ENCODE results near the gene PGS1. TPM values are rescaled to one million over a fixed set of nuclear protein-coding genes. Genes with fewer than 3 reads are reported as not detected.
A peak's percentile ranks its signal among the peaks of the same experiment; 100 is the strongest.

PGS1 gene
- total RNA-seq, 2 experiments from 2014 or later, result 59.6 to 61.3 TPM

DNA sequence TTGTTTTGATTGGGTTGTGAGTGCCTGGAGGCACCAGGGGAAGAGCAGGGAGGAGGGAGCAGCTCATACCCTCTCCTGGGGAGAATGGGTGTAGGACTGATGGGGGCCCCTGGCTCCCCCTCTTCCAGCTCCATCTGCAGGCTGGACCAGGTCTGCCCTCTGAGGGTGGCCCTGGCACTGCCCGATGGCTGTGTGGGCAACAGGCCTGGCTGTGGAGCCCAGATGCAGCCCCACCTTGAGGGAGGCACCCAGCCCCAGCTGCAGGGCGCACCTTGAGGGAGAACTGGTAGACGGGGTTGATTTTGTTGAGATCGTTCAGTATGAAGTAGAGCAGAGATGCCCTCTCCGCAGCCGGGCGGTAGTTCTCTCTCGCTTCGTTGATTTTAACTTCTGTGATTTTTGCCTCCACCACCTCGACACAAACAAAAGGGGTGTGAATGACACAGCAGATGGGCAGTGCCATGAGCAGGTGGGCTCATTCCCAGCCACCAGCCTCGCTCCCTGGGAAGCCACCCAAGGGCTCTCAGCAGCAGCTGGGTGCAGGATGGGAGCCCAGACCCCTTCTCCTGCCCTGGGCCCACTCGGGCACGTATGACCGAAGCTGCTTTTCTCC lies 71.6 kb downstream of the PGS1 start:
- Histone ChIP-seq H3K36me3 (ENCODE audit: insufficient read depth, low read length) (no peaks in the 10 kb centered on the region), H3K79me2 (ENCODE audit: insufficient read depth, low read depth, low read length) (no peaks in the 10 kb centered on the region), H3K9me2 (ENCODE audit: insufficient read depth, low read length) (no peaks in the 10 kb centered on the region), H3K4me3 (ENCODE audit: low read depth, low read length, poor library complexity, severe bottlenecking) (no peak overlapping the region), H4K20me1 (ENCODE audit: insufficient read depth, low read length) (no peaks in the 10 kb centered on the region), H3K4me1 (ENCODE audit: insufficient read depth, low read length, poor library complexity, severe bottlenecking) (peaks cover 8% of the 10 kb centered on the region), H2AFZ (ENCODE audit: low read length) (no peak overlapping the region), H3K9me3 (ENCODE audit: low read length) (no peaks in the 10 kb centered on the region), H3K27ac (ENCODE audit: low read depth, low read length, poor library complexity, severe bottlenecking) (no peak overlapping the region), H3K4me2 (ENCODE audit: low read length) (no peak overlapping the region)
- ChIA-PET CTCF (ENCODE audit: unreplicated experiment) (no interaction called here), POLR2A (interaction anchor here (0.5 kb wide), 1 partner anchor 94 kb away, joined by 9 read pairs; no protein-coding TSS in a partner anchor)
- TF ChIP-seq, protein P1, sequence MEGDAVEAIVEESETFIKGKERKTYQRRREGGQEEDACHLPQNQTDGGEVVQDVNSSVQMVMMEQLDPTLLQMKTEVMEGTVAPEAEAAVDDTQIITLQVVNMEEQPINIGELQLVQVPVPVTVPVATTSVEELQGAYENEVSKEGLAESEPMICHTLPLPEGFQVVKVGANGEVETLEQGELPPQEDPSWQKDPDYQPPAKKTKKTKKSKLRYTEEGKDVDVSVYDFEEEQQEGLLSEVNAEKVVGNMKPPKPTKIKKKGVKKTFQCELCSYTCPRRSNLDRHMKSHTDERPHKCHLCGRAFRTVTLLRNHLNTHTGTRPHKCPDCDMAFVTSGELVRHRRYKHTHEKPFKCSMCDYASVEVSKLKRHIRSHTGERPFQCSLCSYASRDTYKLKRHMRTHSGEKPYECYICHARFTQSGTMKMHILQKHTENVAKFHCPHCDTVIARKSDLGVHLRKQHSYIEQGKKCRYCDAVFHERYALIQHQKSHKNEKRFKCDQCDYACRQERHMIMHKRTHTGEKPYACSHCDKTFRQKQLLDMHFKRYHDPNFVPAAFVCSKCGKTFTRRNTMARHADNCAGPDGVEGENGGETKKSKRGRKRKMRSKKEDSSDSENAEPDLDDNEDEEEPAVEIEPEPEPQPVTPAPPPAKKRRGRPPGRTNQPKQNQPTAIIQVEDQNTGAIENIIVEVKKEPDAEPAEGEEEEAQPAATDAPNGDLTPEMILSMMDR (conservative IDR thresholded peaks at IDR 0.05; ENCODE audit: low read length), result no peak
- no peak for TF ChIP-seq EZH2phosphoT487 (IDR thresholded peaks at IDR 0.05; ENCODE audit: borderline replicate concordance, low read depth, low read length)
- no TSS peak for BruUV-seq (replicated peaks)
- intact Hi-C loops (cut with micrococcal nuclease; ENCODE audit: unreplicated experiment), result no loop called here
- DNase-seq (ENCODE audit: low spot score), result no peak

DNA sequence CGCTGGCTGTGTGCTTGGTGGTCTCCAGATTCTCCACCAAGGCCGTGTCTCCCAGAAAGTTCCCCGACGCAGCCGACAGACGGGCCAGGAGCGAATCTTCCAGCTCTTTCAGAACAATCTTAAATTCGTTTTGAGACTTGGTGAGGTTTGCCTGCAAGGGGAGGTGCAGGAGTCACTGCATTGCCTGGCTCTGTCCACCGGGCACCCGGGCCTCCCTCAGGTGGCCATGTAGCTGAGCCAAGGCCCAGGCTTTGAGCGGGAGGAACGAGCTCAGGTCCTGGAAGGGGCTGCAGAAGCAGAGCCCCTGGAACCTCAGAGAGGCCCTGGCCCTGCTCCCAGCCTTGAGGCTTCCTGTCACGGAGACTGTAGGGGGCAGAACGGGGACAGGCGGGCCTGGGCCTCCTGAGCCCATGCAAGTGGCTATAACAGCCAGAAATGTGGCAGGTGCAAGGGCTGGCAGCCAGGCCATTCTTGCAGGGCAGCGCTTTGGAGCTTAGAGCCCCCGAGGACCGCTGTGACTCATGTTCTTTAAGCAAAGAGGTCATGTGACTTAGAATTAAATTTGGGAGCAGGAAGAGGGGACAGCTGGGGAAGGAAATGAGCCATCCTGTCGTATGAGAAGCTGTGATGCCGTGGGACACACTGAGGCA lies 72.4 kb downstream of the PGS1 start:
- no peaks in the 10 kb centered on the region for H3K9me3 ChIP-seq (ENCODE audit: low read length)
- H3K9me2 ChIP-seq (ENCODE audit: insufficient read depth, low read length), result no peaks in the 10 kb centered on the region
- CTCF ChIA-PET (ENCODE audit: unreplicated experiment), result no interaction called here
- POLR2A ChIA-PET, result interaction anchor here (0.6 kb wide), 1 partner anchor 22 kb away, joined by 6 read pairs; no protein-coding TSS in a partner anchor
- H3K4me2 ChIP-seq (ENCODE audit: low read length), result no peak overlapping the region
- H3K4me3 ChIP-seq (ENCODE audit: low read depth, low read length, poor library complexity, severe bottlenecking), result no peak overlapping the region
- H3K79me2 ChIP-seq (ENCODE audit: insufficient read depth, low read depth, low read length), result no peaks in the 10 kb centered on the region
- peak; percentile 15 for DNase-seq (ENCODE audit: low spot score)
- peaks cover 8% of the 10 kb centered on the region for H3K4me1 ChIP-seq (ENCODE audit: insufficient read depth, low read length, poor library complexity, severe bottlenecking)
- H2AFZ ChIP-seq (ENCODE audit: low read length), result peak overlapping the region; percentile 12; the same call in 1 of the 2 replicates
- TF ChIP-seq EZH2phosphoT487 (IDR thresholded peaks at IDR 0.05; ENCODE audit: borderline replicate concordance, low read depth, low read length), result no peak
- TF ChIP-seq, protein P1 (conservative IDR thresholded peaks at IDR 0.05; ENCODE audit: low read length), result no peak; the same call in 1 of the 2 replicates
- H4K20me1 ChIP-seq (ENCODE audit: insufficient read depth, low read length), result no peaks in the 10 kb centered on the region
- H3K36me3 ChIP-seq (ENCODE audit: insufficient read depth, low read length), result no peaks in the 10 kb centered on the region
- no peak overlapping the region for H3K27ac ChIP-seq (ENCODE audit: low read depth, low read length, poor library complexity, severe bottlenecking)
- BruUV-seq (replicated peaks), result no TSS peak
- intact Hi-C loops (cut with micrococcal nuclease; ENCODE audit: unreplicated experiment), result no loop called here

DNA sequence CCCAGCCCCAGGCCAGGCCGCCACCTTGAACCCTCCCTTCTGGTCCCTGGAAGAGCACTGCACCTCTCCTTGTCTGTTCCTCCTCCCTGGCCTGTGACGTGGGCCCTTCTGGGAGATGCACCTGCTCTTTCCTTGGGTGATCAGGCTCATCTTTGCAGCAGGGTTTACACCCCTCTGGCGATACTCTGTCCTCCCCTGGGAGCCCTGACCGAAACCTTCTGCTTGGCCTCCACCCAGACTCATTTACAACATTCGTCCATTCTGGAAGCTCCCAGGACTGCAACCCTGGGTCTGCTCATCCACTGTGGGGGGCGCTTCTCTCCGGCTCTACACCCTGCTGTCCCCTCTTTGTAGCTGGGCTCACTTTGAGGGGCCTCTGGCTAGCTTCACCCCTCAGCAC lies 73.3 kb downstream of the PGS1 start:
- CTCF ChIA-PET (ENCODE audit: unreplicated experiment), result no interaction called here
- Histone ChIP-seq H3K36me3 (ENCODE audit: insufficient read depth, low read length) (no peaks in the 10 kb centered on the region), H3K9me3 (ENCODE audit: low read length) (no peaks in the 10 kb centered on the region), H3K4me3 (ENCODE audit: low read depth, low read length, poor library complexity, severe bottlenecking) (no peak overlapping the region), H2AFZ (ENCODE audit: low read length) (no peak overlapping the region), H3K27ac (ENCODE audit: low read depth, low read length, poor library complexity, severe bottlenecking) (no peak overlapping the region), H3K79me2 (ENCODE audit: insufficient read depth, low read depth, low read length) (no peaks in the 10 kb centered on the region), H3K4me1 (ENCODE audit: insufficient read depth, low read length, poor library complexity, severe bottlenecking) (peaks cover 8% of the 10 kb centered on the region), H4K20me1 (ENCODE audit: insufficient read depth, low read length) (no peaks in the 10 kb centered on the region), H3K4me2 (ENCODE audit: low read length) (no peak overlapping the region), H3K9me2 (ENCODE audit: insufficient read depth, low read length) (no peaks in the 10 kb centered on the region)
- TF ChIP-seq, protein P1 (conservative IDR thresholded peaks at IDR 0.05; ENCODE audit: low read length), result no peak
- no peak for TF ChIP-seq EZH2phosphoT487 (IDR thresholded peaks at IDR 0.05; ENCODE audit: borderline replicate concordance, low read depth, low read length)
- POLR2A ChIA-PET, result no interaction called here
- intact Hi-C loops (cut with micrococcal nuclease; ENCODE audit: unreplicated experiment), result no loop called here
- peak; percentile 15 for DNase-seq (ENCODE audit: low spot score)
- no TSS peak for BruUV-seq (replicated peaks)
